Osteocyte (in vitro differentiated cells): ENCODE measurements around the gene MGAT5. TPM values are rescaled to one million over a fixed set of nuclear protein-coding genes. Genes with fewer than 3 reads are reported as not detected.

Source experiments
- DNase-seq: peaks from one replicate; pipeline ENCODE4 v3.0.0; 2021; ENCODE audit warnings: mixed read lengths; ENCODE audit not compliant: unreplicated experiment; ENCODE audit errors: extremely low spot score
- H3K27ac Mint-ChIP-seq: one replicate; pipeline ENCODE4 v1.8.0; 2021; ENCODE audit warnings: mild to moderate bottlenecking, mixed read lengths; ENCODE audit not compliant: unreplicated experiment
- H3K27me3 Mint-ChIP-seq: one replicate; pipeline ENCODE4 v1.8.0; 2021; ENCODE audit warnings: mixed read lengths; ENCODE audit not compliant: unreplicated experiment
- H3K36me3 Mint-ChIP-seq: one replicate; pipeline ENCODE4 v1.8.0; 2021; ENCODE audit warnings: mixed read lengths; ENCODE audit not compliant: unreplicated experiment
- H3K4me1 Mint-ChIP-seq: one replicate; pipeline ENCODE4 v1.8.0; 2021; ENCODE audit warnings: mixed read lengths; ENCODE audit not compliant: unreplicated experiment
- H3K4me3 Mint-ChIP-seq: one replicate; pipeline ENCODE4 v1.8.0; 2021; ENCODE audit warnings: mild to moderate bottlenecking, moderate library complexity, mixed read lengths; ENCODE audit not compliant: unreplicated experiment
- H3K9me3 Mint-ChIP-seq: one replicate; pipeline ENCODE4 v1.8.0; 2021; ENCODE audit warnings: mixed read lengths; ENCODE audit not compliant: unreplicated experiment
- CTCF ChIP-seq: fragments of 200-600 bp; sonication (generic); IDR thresholded peaks from 2 replicates; pipeline ENCODE4 v1.5.0; 2021; ENCODE audit warnings: antibody characterized with exemption, mild to moderate bottlenecking, moderate library complexity
- total RNA-seq: library from RNA; stranded (reverse); gene quantifications from 2 replicates; pipeline ENCODE4 v1.2.1, GENCODE V29; 2021

The MGAT5 gene
- total RNA-seq, 1 donor from 2014 or later, result 22.6 TPM

GRCh38 chr2:134257509-134257908 is 3.6 kb downstream of the MGAT5 start:
- Mint-ChIP-seq H3K27me3 (no peaks in the 10 kb centered on the region), H3K9me3 (no peaks in the 10 kb centered on the region), H3K4me3 (no peak overlapping the region), H3K4me1 (peaks cover 31% of the 10 kb centered on the region), H3K27ac (no peak overlapping the region), H3K36me3 (peaks cover 4% of the 10 kb centered on the region)
- no peak for TF ChIP-seq CTCF
- DNase-seq, result no peak

- Mint-ChIP-seq H3K4me1 (peaks cover 31% of the 10 kb centered on the region), H3K36me3 (peaks cover 4% of the 10 kb centered on the region), H3K4me3 (no peak overlapping the region), H3K27me3 (no peaks in the 10 kb centered on the region), H3K9me3 (no peaks in the 10 kb centered on the region), H3K27ac (no peak overlapping the region)
- TF ChIP-seq CTCF, result no peak
- no peak for DNase-seq
Observed at GRCh38 chr2:134257965-134258683, 4.3 kb downstream of the MGAT5 start.

- TF ChIP-seq CTCF, result no peak
- peaks cover 2% of the 10 kb centered on the region for H3K36me3 Mint-ChIP-seq
- H3K4me3 Mint-ChIP-seq, result no peak overlapping the region
- DNase-seq, result no peak
- no peak overlapping the region for H3K27ac Mint-ChIP-seq
- H3K9me3 Mint-ChIP-seq, result no peaks in the 10 kb centered on the region
- H3K4me1 Mint-ChIP-seq, result peaks cover 31% of the 10 kb centered on the region
- H3K27me3 Mint-ChIP-seq, result no peaks in the 10 kb centered on the region
Observed at GRCh38 chr2:134258684-134259388, 5.0 kb downstream of the MGAT5 start.

- no peak overlapping the region for H3K4me3 Mint-ChIP-seq
Observed at GRCh38 chr2:134259571-134259970, 5.7 kb downstream of the MGAT5 start.

More at GRCh38 chr2:134259571-134259970, 5.7 kb downstream of the MGAT5 start:
- TF ChIP-seq CTCF, result no peak
- Mint-ChIP-seq H3K9me3 (no peaks in the 10 kb centered on the region), H3K4me1 (peaks cover 31% of the 10 kb centered on the region), H3K36me3 (no peaks in the 10 kb centered on the region), H3K27me3 (no peaks in the 10 kb centered on the region), H3K27ac (no peak overlapping the region)
- DNase-seq, result no peak
